ENCODE measurements around the gene HEPHL1.

Gene HEPHL1

DNA sequence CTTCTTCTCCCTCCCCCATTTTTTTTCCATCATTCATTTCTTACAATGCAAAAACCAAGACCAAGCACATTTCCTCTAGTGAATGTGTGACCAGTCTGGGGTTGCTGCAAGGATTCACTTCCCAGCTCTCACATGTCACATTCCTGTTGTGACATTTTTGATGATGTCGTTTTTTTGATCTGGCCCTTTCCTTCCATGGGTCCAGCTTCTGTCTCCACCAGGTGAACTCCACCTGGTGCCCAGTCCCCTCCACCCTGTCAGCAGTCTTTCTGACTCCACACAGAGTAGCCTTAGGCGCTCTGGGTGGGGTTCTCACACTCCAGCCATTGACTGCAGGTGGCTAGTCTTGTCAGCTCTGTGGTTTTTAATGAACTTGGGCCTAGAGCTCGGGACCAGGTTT, 123.1 kb downstream of the HEPHL1 start:
- TF ChIP-seq, protein P1, sequence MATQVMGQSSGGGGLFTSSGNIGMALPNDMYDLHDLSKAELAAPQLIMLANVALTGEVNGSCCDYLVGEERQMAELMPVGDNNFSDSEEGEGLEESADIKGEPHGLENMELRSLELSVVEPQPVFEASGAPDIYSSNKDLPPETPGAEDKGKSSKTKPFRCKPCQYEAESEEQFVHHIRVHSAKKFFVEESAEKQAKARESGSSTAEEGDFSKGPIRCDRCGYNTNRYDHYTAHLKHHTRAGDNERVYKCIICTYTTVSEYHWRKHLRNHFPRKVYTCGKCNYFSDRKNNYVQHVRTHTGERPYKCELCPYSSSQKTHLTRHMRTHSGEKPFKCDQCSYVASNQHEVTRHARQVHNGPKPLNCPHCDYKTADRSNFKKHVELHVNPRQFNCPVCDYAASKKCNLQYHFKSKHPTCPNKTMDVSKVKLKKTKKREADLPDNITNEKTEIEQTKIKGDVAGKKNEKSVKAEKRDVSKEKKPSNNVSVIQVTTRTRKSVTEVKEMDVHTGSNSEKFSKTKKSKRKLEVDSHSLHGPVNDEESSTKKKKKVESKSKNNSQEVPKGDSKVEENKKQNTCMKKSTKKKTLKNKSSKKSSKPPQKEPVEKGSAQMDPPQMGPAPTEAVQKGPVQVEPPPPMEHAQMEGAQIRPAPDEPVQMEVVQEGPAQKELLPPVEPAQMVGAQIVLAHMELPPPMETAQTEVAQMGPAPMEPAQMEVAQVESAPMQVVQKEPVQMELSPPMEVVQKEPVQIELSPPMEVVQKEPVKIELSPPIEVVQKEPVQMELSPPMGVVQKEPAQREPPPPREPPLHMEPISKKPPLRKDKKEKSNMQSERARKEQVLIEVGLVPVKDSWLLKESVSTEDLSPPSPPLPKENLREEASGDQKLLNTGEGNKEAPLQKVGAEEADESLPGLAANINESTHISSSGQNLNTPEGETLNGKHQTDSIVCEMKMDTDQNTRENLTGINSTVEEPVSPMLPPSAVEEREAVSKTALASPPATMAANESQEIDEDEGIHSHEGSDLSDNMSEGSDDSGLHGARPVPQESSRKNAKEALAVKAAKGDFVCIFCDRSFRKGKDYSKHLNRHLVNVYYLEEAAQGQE (IDR thresholded peaks at IDR 0.05; ENCODE audit: insufficient read depth in 1 of 2, low read depth in 2 of 2, low read length in 2 of 2), result no peak
- TF ChIP-seq FOXP2 (optimal IDR thresholded peaks at IDR 0.05; ENCODE audit: borderline replicate concordance, extremely low read depth, extremely low read length, insufficient read depth) (no peak), TAF1 (IDR thresholded peaks at IDR 0.05; ENCODE audit: borderline replicate concordance, insufficient read depth, low read length) (no peak), POLR2AphosphoS5 (IDR thresholded peaks at IDR 0.05; ENCODE audit: low read depth, low read length) (no peak), SIN3A (IDR thresholded peaks at IDR 0.05; ENCODE audit: borderline replicate concordance, insufficient read depth, low read length) (no peak)

DNA sequence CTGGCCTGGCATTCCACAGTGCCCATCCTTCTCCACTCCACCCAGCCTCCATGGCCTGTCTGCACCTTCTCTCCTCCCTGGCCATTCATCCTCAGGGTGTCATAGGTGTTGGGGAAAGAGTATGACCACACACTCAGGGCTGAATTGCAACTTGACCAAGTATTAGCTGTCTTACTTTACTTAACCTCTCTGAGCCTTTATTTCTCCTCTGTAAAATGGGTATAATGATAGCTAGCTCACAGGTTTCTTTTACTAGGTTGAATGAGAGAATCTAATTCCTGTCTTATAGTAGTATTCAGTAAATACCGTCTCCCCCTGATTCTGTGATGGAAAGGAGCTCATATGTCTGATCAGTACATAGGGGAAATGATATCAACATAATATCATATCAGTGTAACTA, 123.5 kb downstream of the HEPHL1 start:
- TF ChIP-seq, protein P1 (IDR thresholded peaks at IDR 0.05; ENCODE audit: insufficient read depth in 1 of 2, low read depth in 2 of 2, low read length in 2 of 2), result no peak
- TF ChIP-seq POLR2AphosphoS5 (IDR thresholded peaks at IDR 0.05; ENCODE audit: low read depth, low read length), result no peak
- TF ChIP-seq SIN3A (IDR thresholded peaks at IDR 0.05; ENCODE audit: borderline replicate concordance, insufficient read depth, low read length), result no peak
- TF ChIP-seq TAF1 (IDR thresholded peaks at IDR 0.05; ENCODE audit: borderline replicate concordance, insufficient read depth, low read length), result no peak
- no peak for TF ChIP-seq FOXP2 (optimal IDR thresholded peaks at IDR 0.05; ENCODE audit: borderline replicate concordance, extremely low read depth, extremely low read length, insufficient read depth)

DNA sequence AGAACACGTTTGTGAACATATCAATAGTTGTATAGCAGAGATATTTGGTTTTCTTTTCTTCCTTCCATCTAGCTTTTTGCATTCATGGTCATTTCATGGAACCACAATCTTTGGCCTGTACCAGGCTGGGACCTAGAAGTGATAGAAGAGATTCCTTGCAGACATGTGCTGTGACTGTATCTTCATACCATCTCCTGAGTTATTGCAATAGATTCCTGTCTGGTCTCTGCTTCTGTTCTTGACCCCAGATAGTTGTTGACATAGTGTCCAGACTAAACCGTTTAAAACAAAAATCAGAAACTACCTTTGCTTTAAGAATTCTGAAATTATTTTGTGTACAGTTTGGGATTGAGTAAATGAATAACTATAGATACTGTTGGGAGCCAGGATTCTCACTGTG, 124.3 kb downstream of the HEPHL1 start:
- TF ChIP-seq FOXP2 (optimal IDR thresholded peaks at IDR 0.05; ENCODE audit: borderline replicate concordance, extremely low read depth, extremely low read length, insufficient read depth), result no peak
- no peak for TF ChIP-seq POLR2AphosphoS5 (IDR thresholded peaks at IDR 0.05; ENCODE audit: low read depth, low read length)
- TF ChIP-seq SIN3A (IDR thresholded peaks at IDR 0.05; ENCODE audit: borderline replicate concordance, insufficient read depth, low read length), result no peak
- no peak for TF ChIP-seq TAF1 (IDR thresholded peaks at IDR 0.05; ENCODE audit: borderline replicate concordance, insufficient read depth, low read length)
- TF ChIP-seq, protein P1 (IDR thresholded peaks at IDR 0.05; ENCODE audit: insufficient read depth in 1 of 2, low read depth in 2 of 2, low read length in 2 of 2), result no peak

DNA sequence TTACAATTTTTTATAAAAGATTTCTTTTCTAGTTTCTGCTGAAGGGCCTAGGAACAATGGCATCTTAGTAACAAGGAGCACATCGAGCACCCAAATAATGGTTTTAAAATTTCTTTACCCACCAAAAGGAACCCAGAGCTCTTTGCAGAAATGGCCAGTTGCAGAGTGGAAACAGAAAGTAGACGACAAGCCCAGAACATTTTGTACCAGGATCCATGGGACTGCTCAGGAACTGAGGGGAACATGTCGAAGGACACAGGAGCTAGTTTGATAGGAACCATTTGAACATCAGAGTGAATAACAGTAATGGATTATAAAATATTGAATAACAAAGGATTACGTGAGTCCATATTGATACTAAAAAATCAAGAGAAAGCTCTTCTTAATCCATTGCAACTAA, 124.8 kb downstream of the HEPHL1 start:
- TF ChIP-seq, protein P1 (IDR thresholded peaks at IDR 0.05; ENCODE audit: insufficient read depth in 1 of 2, low read depth in 2 of 2, low read length in 2 of 2), result no peak
- TF ChIP-seq POLR2AphosphoS5 (IDR thresholded peaks at IDR 0.05; ENCODE audit: low read depth, low read length), result no peak
- TF ChIP-seq SIN3A (IDR thresholded peaks at IDR 0.05; ENCODE audit: borderline replicate concordance, insufficient read depth, low read length), result no peak
- no peak for TF ChIP-seq TAF1 (IDR thresholded peaks at IDR 0.05; ENCODE audit: borderline replicate concordance, insufficient read depth, low read length)
- no peak for TF ChIP-seq FOXP2 (optimal IDR thresholded peaks at IDR 0.05; ENCODE audit: borderline replicate concordance, extremely low read depth, extremely low read length, insufficient read depth)

DNA sequence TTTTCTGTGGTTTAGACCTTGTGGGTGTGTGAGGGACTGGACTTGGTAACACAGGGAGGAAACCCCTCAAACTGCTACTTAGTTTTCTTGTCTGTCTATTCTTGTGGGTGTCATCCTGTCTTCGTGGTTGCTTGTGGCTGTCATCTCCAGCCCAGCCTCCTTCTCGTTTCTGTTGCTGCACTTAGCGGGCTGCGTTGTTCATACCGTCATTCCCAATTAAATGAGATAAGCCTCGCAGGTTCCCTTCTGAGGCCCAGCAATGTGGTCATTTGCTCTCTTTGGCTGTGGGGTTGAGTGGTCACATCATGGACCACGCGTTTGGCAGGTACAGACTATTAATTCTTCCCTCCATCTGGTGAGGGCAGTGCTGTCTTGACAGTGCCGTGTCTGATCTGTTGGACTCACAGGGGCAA, 126.3 kb downstream of the HEPHL1 start:
- TF ChIP-seq SIN3A (IDR thresholded peaks at IDR 0.05; ENCODE audit: borderline replicate concordance, insufficient read depth, low read length) (no peak), FOXP2 (optimal IDR thresholded peaks at IDR 0.05; ENCODE audit: borderline replicate concordance, extremely low read depth, extremely low read length, insufficient read depth) (no peak), TAF1 (IDR thresholded peaks at IDR 0.05; ENCODE audit: borderline replicate concordance, insufficient read depth, low read length) (no peak), POLR2AphosphoS5 (IDR thresholded peaks at IDR 0.05; ENCODE audit: low read depth, low read length) (no peak)
- TF ChIP-seq, protein P1 (IDR thresholded peaks at IDR 0.05; ENCODE audit: insufficient read depth in 1 of 2, low read depth in 2 of 2, low read length in 2 of 2), result no peak
